ENCODE measurements around the gene C1orf232. TPM values are rescaled to one million over a fixed set of nuclear protein-coding genes. Genes with fewer than 3 reads are reported as not detected.

The C1orf232 gene
- total RNA-seq, 1 experiment from 2014 or later = not detected

DNA sequence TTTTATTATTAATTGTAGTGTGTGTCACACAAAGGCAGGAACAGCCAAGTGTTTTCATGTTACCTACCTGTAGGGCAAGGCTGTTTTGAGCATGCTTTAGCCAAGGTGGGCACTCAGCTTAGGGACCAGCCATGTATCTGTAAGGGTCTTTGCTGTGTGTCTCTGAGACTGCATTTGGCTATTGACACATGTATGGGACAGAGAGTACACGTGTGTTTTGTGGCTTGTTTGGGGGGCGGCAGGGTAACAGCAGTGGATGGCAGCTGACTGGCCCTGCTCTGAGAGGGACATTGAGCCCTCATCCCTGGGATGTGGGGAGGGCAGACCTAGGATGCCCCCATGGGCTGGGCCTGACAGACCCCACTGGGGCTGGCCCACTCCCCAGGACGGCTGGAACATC, 28.5 kb upstream of the C1orf232 start:
- Histone ChIP-seq H2BK20ac (ENCODE audit: low read depth, low read length, poor library complexity, severe bottlenecking) (no peak overlapping the region), H3K23me2 (ENCODE audit: insufficient read length, low read depth, low read length, poor library complexity, severe bottlenecking) (no peaks in the 10 kb centered on the region), H3K79me1 (ENCODE audit: insufficient read depth, low read depth, low read length, poor library complexity, severe bottlenecking) (no peaks in the 10 kb centered on the region), H3K23ac (ENCODE audit: insufficient read length, low read depth, low read length) (no peak overlapping the region), H2BK120ac (ENCODE audit: low read depth, low read length, poor library complexity, severe bottlenecking) (no peak overlapping the region), H2BK15ac (ENCODE audit: low read depth, low read length) (no peak overlapping the region), H2BK12ac (ENCODE audit: insufficient read length, low read depth, low read length) (no peak overlapping the region), H3T11ph (ENCODE audit: low read length) (no peak overlapping the region), H4K91ac (ENCODE audit: insufficient read length, low read depth, low read length) (no peak overlapping the region), H3K18ac (ENCODE audit: insufficient read length, low read depth, low read length) (no peak overlapping the region), H3K14ac (ENCODE audit: insufficient read depth, low read length) (no peak overlapping the region), H3K4ac (ENCODE audit: low read depth, low read length) (no peak overlapping the region), H4K5ac (ENCODE audit: insufficient read length, low read depth, low read length) (no peak overlapping the region), H3K9me3 (ENCODE audit: control insufficient read depth, low read depth, low read length) (no peaks in the 10 kb centered on the region), H3K9ac (ENCODE audit: extremely low read depth, insufficient read length, low read length) (no peak overlapping the region), H2AK5ac (ENCODE audit: insufficient read length, low read length) (no peak overlapping the region), H3K27me3 (ENCODE audit: insufficient read depth, low read length) (no peaks in the 10 kb centered on the region), H4K20me1 (ENCODE audit: control insufficient read depth, insufficient read depth, insufficient read length) (no peaks in the 10 kb centered on the region), H3K4me2 (ENCODE audit: insufficient read depth, insufficient read length, low read length) (no peak overlapping the region), H2BK5ac (ENCODE audit: insufficient read length, low read length) (no peak overlapping the region), H3K79me2 (ENCODE audit: insufficient read depth, low read length) (no peaks in the 10 kb centered on the region), H4K8ac (replicated peaks; ENCODE audit: insufficient read length, low read depth, low read length) (no peak overlapping the region), H3K27ac (ENCODE audit: insufficient read length, low read depth, low read length) (no peak overlapping the region), H3K4me1 (ENCODE audit: insufficient read depth, low read length) (no peaks in the 10 kb centered on the region), H3K56ac (ENCODE audit: insufficient read length, low read depth, low read length) (no peak overlapping the region), H2AFZ (ENCODE audit: low read length) (no peak overlapping the region)
- peak overlapping the region in 1 of 3 experiments; percentile 27; a peak in 2 of 7 replicates for H3K27ac Mint-ChIP-seq
- no peak overlapping the region for H3K4me3 Mint-ChIP-seq
- peaks cover 22 to 28% of the 10 kb centered on the region in 2 experiments for H3K4me1 Mint-ChIP-seq
- no peaks in the 10 kb centered on the region for H3K9me3 Mint-ChIP-seq
- no peak for DNase-seq
- no CpG with 5 or more reads among the region's 3 CpGs for WGBS (ENCODE audit: extremely low coverage, insufficient read length, low lambda C conversion rate)
- TF ChIP-seq, protein P1, sequence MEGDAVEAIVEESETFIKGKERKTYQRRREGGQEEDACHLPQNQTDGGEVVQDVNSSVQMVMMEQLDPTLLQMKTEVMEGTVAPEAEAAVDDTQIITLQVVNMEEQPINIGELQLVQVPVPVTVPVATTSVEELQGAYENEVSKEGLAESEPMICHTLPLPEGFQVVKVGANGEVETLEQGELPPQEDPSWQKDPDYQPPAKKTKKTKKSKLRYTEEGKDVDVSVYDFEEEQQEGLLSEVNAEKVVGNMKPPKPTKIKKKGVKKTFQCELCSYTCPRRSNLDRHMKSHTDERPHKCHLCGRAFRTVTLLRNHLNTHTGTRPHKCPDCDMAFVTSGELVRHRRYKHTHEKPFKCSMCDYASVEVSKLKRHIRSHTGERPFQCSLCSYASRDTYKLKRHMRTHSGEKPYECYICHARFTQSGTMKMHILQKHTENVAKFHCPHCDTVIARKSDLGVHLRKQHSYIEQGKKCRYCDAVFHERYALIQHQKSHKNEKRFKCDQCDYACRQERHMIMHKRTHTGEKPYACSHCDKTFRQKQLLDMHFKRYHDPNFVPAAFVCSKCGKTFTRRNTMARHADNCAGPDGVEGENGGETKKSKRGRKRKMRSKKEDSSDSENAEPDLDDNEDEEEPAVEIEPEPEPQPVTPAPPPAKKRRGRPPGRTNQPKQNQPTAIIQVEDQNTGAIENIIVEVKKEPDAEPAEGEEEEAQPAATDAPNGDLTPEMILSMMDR (conservative IDR thresholded peaks at IDR 0.05) = no peak
- no peaks in the 10 kb centered on the region for H3K36me3 Mint-ChIP-seq (ENCODE audit: insufficient read depth in 1 of 3, low read depth in 3 of 3)
- H3K27me3 Mint-ChIP-seq (ENCODE audit: low read depth) = peaks cover 10% of the 10 kb centered on the region

Measured in H9 (cell line).